ENCODE data around the gene DBP.

GRCh38 chr19:48671446-48671995, 34.3 kb upstream of the DBP start:
- TF ChIP-seq CTCF (IDR thresholded peaks at IDR 0.05): no peak
- no peak for TF ChIP-seq POLR2A (IDR thresholded peaks at IDR 0.05)

Measured in ovary (tissue), 3 donors.